ENCODE data around the gene SCML2. TPM values are rescaled to one million over a fixed set of nuclear protein-coding genes. Genes with fewer than 3 reads are reported as not detected.

Gene SCML2
- total and polyA plus RNA-seq, 2 experiments from 2014 or later: 20.3 to 21.5 TPM

- Histone ChIP-seq H3K4me3 (no peak overlapping the region), H3K27ac (ENCODE audit: low read depth) (no peak overlapping the region), H3F3A (replicated peaks; ENCODE audit: low read depth) (no peaks in the 10 kb centered on the region), H4K20me1 (replicated peaks; ENCODE audit: insufficient read depth) (no peaks in the 10 kb centered on the region), H3K4me2 (no peak overlapping the region), H3K9me2 (ENCODE audit: insufficient read depth) (no peaks in the 10 kb centered on the region), H2AFZ (no peak overlapping the region), H3K27me3 (ENCODE audit: insufficient read depth) (no peaks in the 10 kb centered on the region), H3K79me2 (replicated peaks; ENCODE audit: insufficient read depth) (no peaks in the 10 kb centered on the region), H3K36me3 (ENCODE audit: insufficient read depth) (no peaks in the 10 kb centered on the region), H3K4me1 (ENCODE audit: insufficient read depth) (no peaks in the 10 kb centered on the region)
- TF ChIP-seq STAT1 (IDR thresholded peaks at IDR 0.05; ENCODE audit: unreplicated experiment) (no peak), CREB1 (CRISPR knock-in tag; IDR thresholded peaks at IDR 0.05; ENCODE audit: low read depth) (no peak), NANOG (IDR thresholded peaks at IDR 0.05; ENCODE audit: borderline replicate concordance) (no peak), EZH2phosphoT487 (IDR thresholded peaks at IDR 0.05; ENCODE audit: unreplicated experiment) (no peak)
- TF ChIP-seq, protein P1, sequence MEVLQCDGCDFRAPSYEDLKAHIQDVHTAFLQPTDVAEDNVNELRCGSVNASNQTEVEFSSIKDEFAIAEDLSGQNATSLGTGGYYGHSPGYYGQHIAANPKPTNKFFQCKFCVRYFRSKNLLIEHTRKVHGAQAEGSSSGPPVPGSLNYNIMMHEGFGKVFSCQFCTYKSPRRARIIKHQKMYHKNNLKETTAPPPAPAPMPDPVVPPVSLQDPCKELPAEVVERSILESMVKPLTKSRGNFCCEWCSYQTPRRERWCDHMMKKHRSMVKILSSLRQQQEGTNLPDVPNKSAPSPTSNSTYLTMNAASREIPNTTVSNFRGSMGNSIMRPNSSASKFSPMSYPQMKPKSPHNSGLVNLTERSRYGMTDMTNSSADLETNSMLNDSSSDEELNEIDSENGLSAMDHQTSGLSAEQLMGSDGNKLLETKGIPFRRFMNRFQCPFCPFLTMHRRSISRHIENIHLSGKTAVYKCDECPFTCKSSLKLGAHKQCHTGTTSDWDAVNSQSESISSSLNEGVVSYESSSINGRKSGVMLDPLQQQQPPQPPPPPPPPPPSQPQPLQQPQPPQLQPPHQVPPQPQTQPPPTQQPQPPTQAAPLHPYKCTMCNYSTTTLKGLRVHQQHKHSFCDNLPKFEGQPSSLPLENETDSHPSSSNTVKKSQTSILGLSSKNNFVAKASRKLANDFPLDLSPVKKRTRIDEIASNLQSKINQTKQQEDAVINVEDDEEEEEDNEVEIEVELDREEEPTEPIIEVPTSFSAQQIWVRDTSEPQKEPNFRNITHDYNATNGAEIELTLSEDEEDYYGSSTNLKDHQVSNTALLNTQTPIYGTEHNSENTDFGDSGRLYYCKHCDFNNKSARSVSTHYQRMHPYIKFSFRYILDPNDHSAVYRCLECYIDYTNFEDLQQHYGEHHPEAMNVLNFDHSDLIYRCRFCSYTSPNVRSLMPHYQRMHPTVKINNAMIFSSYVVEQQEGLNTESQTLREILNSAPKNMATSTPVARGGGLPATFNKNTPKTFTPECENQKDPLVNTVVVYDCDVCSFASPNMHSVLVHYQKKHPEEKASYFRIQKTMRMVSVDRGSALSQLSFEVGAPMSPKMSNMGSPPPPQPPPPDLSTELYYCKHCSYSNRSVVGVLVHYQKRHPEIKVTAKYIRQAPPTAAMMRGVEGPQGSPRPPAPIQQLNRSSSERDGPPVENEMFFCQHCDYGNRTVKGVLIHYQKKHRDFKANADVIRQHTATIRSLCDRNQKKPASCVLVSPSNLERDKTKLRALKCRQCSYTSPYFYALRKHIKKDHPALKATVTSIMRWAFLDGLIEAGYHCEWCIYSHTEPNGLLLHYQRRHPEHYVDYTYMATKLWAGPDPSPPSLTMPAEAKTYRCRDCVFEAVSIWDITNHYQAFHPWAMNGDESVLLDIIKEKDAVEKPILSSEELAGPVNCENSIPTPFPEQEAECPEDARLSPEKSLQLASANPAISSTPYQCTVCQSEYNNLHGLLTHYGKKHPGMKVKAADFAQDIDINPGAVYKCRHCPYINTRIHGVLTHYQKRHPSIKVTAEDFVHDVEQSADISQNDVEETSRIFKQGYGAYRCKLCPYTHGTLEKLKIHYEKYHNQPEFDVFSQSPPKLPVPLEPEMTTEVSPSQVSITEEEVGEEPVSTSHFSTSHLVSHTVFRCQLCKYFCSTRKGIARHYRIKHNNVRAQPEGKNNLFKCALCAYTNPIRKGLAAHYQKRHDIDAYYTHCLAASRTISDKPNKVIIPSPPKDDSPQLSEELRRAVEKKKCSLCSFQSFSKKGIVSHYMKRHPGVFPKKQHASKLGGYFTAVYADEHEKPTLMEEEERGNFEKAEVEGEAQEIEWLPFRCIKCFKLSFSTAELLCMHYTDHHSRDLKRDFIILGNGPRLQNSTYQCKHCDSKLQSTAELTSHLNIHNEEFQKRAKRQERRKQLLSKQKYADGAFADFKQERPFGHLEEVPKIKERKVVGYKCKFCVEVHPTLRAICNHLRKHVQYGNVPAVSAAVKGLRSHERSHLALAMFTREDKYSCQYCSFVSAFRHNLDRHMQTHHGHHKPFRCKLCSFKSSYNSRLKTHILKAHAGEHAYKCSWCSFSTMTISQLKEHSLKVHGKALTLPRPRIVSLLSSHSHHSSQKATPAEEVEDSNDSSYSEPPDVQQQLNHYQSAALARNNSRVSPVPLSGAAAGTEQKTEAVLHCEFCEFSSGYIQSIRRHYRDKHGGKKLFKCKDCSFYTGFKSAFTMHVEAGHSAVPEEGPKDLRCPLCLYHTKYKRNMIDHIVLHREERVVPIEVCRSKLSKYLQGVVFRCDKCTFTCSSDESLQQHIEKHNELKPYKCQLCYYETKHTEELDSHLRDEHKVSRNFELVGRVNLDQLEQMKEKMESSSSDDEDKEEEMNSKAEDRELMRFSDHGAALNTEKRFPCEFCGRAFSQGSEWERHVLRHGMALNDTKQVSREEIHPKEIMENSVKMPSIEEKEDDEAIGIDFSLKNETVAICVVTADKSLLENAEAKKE (CRISPR knock-in tag; IDR thresholded peaks at IDR 0.05): no peak
- Mint-ChIP-seq H3K9me3 (no peaks in the 10 kb centered on the region), H3K27me3 (ENCODE audit: insufficient read depth, low read depth, poor library complexity) (peaks cover 4% of the 10 kb centered on the region), H3K4me1 (no peaks in the 10 kb centered on the region; the same call in 2 of the 3 replicates), H3K4me3 (no peak overlapping the region), H3K27ac (no peak overlapping the region), H3K36me3 (ENCODE audit: low read depth) (no peaks in the 10 kb centered on the region; the same call in 2 of the 3 replicates)
- ATAC-seq (no peak), DNase-seq (ENCODE audit: low spot score) (no peak)
These were observed 127.0 kb downstream of the SCML2 start for GRCh38 chrX:18227458-18227857.

DNA sequence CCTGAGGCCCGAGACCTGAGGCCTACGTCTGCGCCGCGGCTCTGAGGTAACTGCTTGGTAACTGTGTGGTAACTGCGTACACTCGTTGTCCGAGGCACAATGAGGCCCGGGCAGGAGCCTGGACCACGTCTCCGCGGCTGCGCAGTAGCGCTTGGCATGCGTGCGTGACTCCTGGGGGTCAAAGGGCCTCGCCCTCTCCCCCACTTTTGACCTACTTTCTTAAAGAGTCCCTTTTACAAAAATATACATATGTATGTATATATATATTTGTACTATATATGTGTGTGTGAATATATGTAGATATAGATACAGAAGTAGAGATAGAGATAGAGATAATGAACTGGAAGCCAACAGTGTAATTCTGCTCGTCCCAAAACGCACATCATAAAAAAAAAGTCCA, 133.7 kb downstream of the SCML2 start, which contains the start of gene BEND2:
Gene BEND2 (minus strand): TSS at position 101 of the 400 bp plus-strand sequence. CDS start 136 bp downstream, outside the sequence.
- DNase-seq (ENCODE audit: low spot score) (no peak), ATAC-seq (no peak)
- H4K20me1 ChIP-seq (replicated peaks; ENCODE audit: insufficient read depth): no peaks in the 10 kb centered on the region
- Mint-ChIP-seq H3K4me3 (no peak within 1 kb of the TSS), H3K9me3 (no peaks in the 10 kb centered on the region), H3K27me3 (ENCODE audit: insufficient read depth, low read depth, poor library complexity) (peaks cover 2% of the 10 kb centered on the region), H3K4me1 (no peaks in the 10 kb centered on the region; the same call in 2 of the 3 replicates), H3K36me3 (ENCODE audit: low read depth) (no peaks in the 10 kb centered on the region), H3K27ac (no peak within 1 kb of the TSS)
- no peaks in the 10 kb centered on the region for H3K79me2 ChIP-seq (replicated peaks; ENCODE audit: insufficient read depth)
- H3K4me1 ChIP-seq (ENCODE audit: insufficient read depth): no peaks in the 10 kb centered on the region
- no peaks in the 10 kb centered on the region for H3K27me3 ChIP-seq (ENCODE audit: insufficient read depth)
- H2AFZ ChIP-seq: no peak within 1 kb of the TSS
- no peaks in the 10 kb centered on the region for H3F3A ChIP-seq (replicated peaks; ENCODE audit: low read depth)
- no peak within 1 kb of the TSS for H3K4me3 ChIP-seq
- H3K9me2 ChIP-seq (ENCODE audit: insufficient read depth): no peaks in the 10 kb centered on the region
- H3K4me2 ChIP-seq: no peak within 1 kb of the TSS
- H3K27ac ChIP-seq (ENCODE audit: low read depth): no peak within 1 kb of the TSS
- H3K36me3 ChIP-seq (ENCODE audit: insufficient read depth): no peaks in the 10 kb centered on the region
- TF ChIP-seq, protein P1 (CRISPR knock-in tag; IDR thresholded peaks at IDR 0.05): no peak
- TF ChIP-seq ZNF331 (CRISPR knock-in tag; IDR thresholded peaks at IDR 0.05; ENCODE audit: low read depth) (no peak), STAT1 (IDR thresholded peaks at IDR 0.05; ENCODE audit: unreplicated experiment) (no peak), NANOG (IDR thresholded peaks at IDR 0.05; ENCODE audit: borderline replicate concordance) (no peak)
